HG03520 (cell line): ENCODE data around the gene MAD2L2.

ENCODE experiments used
- ATAC-seq: cut with Tn5 transposase; IDR thresholded peaks from one replicate; pipeline ENCODE4 v1.9.1; 2021; ENCODE audit warnings: mild to moderate bottlenecking, moderate library complexity; ENCODE audit not compliant: unreplicated experiment

The MAD2L2 gene

GRCh38 chr1:11638121-11638520 lies 42.8 kb downstream of the MAD2L2 start:
- ATAC-seq, result no peak

DNA sequence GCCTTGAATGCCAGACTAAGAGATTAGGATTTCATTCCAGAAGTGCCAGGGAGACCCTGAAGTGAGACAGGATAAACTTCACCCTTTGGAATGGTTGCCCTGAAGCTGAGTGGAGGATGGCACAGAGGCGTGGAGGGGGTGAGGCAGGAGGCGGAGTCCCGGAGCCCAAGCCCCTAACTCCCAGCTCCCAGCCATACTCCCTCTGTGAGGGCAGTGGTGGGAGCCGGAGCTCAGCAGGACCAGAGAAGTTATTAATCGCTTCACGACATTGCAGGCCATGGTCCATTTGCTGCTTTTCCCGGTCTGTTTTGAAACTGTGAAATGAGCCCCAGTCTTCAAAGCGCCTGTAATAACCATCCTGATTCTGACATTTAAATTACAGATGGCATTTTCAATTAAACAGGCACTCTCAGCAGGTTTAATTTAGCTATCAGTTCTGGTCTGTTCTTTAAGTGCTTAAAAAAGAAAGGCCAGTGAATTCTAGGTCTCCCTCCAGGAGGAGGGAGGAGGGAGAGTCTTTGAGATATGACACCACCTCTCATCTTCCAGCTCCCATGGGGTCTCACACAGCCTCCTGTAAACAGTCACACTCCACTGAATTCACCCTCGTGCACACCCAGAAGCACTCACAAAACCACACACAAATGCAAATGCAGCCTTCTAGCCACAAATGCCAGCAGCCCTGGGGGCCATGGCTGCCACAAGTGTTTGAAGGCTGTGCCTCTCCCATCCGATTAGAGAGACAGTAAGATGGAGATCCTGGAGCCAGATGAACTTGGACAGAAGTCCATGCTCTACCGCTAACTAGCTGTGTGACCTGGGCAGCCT lies 46.4 kb downstream of the MAD2L2 start:
- ATAC-seq, result no peak

DNA sequence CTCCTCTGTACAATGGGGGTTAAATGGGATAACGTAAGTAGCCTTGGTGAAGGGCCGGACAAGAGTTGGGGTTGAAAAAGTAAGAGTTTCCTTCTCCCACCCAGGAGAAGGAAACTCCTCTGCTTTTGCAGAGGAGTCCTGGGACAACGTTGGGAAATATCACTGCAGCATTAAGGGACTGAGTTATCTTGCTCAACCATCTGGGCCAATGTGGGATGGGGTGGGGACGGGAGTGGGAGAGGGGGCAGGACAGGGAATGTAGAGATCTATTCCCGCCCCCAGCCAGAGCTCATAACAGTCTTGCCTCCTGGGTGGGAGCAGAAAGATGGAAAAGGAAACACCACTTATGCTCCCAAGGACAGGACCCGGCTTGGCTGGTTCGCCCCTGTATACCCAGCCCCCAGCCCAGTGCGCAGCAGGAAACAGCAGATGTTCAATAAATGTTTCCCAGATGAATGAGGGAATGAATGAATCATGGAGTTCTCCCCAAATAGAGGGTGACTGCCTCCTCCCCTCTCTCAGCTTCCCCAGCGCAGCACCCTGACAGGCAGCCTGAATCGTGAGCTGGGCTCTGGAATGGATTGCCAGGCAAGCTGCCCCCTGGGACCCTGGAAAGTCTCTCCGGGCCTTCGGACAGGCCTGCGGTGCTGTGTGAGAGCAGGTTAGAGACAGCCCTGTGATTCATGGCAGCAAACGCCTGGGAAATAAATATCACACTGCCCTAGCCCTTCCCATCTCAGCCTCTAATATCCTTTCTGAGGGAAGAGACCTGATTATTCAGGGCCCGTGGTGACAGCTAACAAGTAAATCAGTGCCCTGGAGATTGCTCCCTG lies 51.5 kb downstream of the MAD2L2 start:
- no peak for ATAC-seq

DNA sequence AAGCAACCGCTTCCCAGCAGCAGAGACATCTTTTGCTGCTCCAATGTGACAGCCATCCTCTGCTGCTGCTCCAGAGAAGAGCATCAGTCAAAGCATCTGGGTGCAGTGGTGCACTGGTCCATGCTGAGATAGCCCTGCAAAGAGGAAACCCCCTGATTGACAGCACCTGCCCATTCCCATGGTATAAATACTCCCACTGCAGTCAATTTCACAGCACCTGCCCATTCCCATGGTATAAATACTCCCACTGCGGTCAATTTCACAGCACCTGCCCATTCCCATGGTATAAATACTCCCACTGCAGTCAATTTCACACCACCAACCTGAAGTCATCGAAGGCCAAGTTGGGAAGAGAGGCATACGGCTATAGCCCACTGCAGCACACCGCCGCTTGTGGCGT lies 52.2 kb downstream of the MAD2L2 start:
- no peak for ATAC-seq

DNA sequence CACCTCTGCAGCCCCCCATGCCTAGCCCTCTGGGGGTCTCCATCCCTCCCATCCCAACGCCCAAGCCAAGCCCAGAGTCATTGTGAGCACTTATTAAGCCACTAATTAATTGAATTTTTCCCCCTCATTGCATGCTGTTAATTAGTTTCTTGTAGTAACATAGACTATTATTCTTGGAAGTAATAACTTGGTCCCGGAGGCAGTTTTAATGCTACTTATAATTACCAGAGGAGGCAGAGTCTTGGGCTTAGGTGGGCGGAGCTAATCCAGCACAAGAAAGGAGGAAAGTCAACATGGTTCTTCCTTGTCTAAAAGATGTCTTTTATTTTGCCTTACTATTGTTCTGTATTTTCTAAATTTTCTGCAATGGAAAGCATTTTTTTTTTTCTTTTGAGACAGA lies 54.4 kb downstream of the MAD2L2 start:
- no peak for ATAC-seq
